Tibial nerve (tissue), 3 donors: ENCODE data around the gene ATXN7L1.

Source experiments
- POLR2A ChIP-seq, 2 donors: fragments of 450-650 bp; IDR thresholded peaks; one replicate each; pipeline ENCODE4 v1.6.1; 2017; ENCODE audit warnings: antibody characterized with exemption in 2 of 2, mild to moderate bottlenecking in 2 of 2, moderate library complexity in 2 of 2
- TF ChIP-seq, protein P1 (sequence below), 5 experiments: fragments of 200-600 bp in 3 of 5; fragments of 450-650 bp in 2 of 5; sonication (generic) in 3 of 5; IDR thresholded peaks; one replicate each; pipeline ENCODE4 v1.5.1; 2016 to 2019; ENCODE audit warnings: antibody characterized with exemption in 5 of 5, mild to moderate bottlenecking in 3 of 5, moderate library complexity in 2 of 5

DNA sequence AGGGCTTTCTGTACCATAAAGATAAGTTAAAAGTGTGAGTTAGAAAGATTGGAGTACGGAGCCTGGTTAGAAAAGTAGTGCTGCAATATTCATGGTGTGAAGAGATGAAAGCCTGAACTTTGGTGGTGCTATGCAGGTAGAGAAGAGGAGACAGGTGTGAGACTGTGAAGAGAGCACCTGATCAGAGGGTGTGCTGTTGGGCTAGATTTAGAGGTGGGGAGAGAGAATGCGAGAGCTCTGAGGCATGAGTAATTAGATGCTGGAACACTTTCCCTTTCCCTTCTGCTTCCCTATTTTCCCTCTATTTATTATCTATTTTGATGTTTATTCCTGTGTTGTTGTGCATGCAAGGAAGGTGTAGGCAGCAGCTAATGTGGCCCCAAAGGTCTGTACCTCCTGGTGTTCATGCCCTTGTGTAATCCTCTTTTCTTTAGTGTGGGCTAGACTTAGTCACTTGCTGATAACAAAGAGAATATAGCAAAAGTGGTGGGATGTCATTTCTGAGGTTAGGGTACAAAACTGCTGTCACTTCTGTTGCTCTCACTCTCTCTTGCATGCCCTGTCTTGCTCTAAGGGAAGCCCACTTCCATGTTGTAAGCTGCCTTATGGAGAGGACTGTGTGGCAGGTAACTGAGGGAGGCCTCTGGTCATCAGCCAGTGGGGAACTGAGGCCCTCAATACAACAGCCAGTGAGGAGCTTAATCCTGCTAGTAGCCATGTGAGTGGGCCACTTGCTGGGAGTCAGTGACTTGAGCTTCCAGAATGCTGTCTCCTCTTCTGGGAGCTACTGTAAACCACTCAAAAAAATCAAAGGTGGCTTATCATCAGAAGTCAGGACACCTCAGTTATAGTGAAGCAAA, 2.6 kb upstream of the ATXN7L1 start:
- TF ChIP-seq, protein P1, sequence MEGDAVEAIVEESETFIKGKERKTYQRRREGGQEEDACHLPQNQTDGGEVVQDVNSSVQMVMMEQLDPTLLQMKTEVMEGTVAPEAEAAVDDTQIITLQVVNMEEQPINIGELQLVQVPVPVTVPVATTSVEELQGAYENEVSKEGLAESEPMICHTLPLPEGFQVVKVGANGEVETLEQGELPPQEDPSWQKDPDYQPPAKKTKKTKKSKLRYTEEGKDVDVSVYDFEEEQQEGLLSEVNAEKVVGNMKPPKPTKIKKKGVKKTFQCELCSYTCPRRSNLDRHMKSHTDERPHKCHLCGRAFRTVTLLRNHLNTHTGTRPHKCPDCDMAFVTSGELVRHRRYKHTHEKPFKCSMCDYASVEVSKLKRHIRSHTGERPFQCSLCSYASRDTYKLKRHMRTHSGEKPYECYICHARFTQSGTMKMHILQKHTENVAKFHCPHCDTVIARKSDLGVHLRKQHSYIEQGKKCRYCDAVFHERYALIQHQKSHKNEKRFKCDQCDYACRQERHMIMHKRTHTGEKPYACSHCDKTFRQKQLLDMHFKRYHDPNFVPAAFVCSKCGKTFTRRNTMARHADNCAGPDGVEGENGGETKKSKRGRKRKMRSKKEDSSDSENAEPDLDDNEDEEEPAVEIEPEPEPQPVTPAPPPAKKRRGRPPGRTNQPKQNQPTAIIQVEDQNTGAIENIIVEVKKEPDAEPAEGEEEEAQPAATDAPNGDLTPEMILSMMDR (IDR thresholded peaks at IDR 0.05) = no peak
- no peak for TF ChIP-seq POLR2A (IDR thresholded peaks at IDR 0.05)
